NT2/D1 (cell line): Measurements from ENCODE around the gene BBS9.

Experiments
- DNase-seq: peaks from one replicate; pipeline ENCODE4 v3.0.0-alpha.2; 2011; ENCODE audit warnings: low read depth, low spot score
- H3K27me3 ChIP-seq: 2 replicates; pipeline ENCODE4 v1.6.0; 2011; ENCODE audit warnings: mild to moderate bottlenecking; ENCODE audit not compliant: insufficient read length, insufficient read depth
- H3K36me3 ChIP-seq: 2 replicates; pipeline ENCODE4 v1.6.1; 2011; ENCODE audit warnings: mild to moderate bottlenecking, low read length, mixed read lengths; ENCODE audit not compliant: insufficient read depth, insufficient read length
- H3K4me1 ChIP-seq: 2 replicates; pipeline ENCODE4 v1.5.1; 2011; ENCODE audit not compliant: insufficient read depth, insufficient read length
- H3K4me3 ChIP-seq: 2 replicates; pipeline ENCODE4 v1.5.1; 2011; ENCODE audit warnings: low read depth; ENCODE audit not compliant: insufficient read length
- H3K9ac ChIP-seq: 2 replicates; pipeline ENCODE4 v1.6.0; 2011; ENCODE audit warnings: low read depth; ENCODE audit not compliant: insufficient read length
- H3K9me3 ChIP-seq: 2 replicates; pipeline ENCODE4 v1.5.1; 2011; ENCODE audit warnings: mild to moderate bottlenecking, low read length; ENCODE audit not compliant: insufficient read depth
- SUZ12 ChIP-seq: IDR thresholded peaks from 2 replicates; pipeline ENCODE4 v1.6.1; 2011; ENCODE audit not compliant: insufficient read length, insufficient read depth; ENCODE audit errors: extremely low read depth
- YY1 ChIP-seq: IDR thresholded peaks from 2 replicates; pipeline ENCODE4 v1.6.1; 2011; ENCODE audit not compliant: insufficient read length, insufficient read depth
- ZNF274 ChIP-seq: IDR thresholded peaks from 2 replicates; pipeline ENCODE4 v1.6.1; 2011; ENCODE audit warnings: mild to moderate bottlenecking, low read depth, low read length

BBS9 gene

GRCh38 chr7:33627741-33628140 is 498.4 kb downstream of the BBS9 start:
- Histone ChIP-seq H3K9ac (no peak overlapping the region), H3K36me3 (no peaks in the 10 kb centered on the region), H3K27me3 (no peaks in the 10 kb centered on the region), H3K9me3 (peaks cover 12% of the 10 kb centered on the region; the same call in 1 of the 2 replicates), H3K4me3 (no peak overlapping the region), H3K4me1 (no peaks in the 10 kb centered on the region)
- TF ChIP-seq ZNF274, result no peak
- TF ChIP-seq YY1, result no peak
- TF ChIP-seq SUZ12, result no peak
- DNase-seq, result no peak

- H3K36me3 ChIP-seq, result no peaks in the 10 kb centered on the region
- no peak for TF ChIP-seq SUZ12
- TF ChIP-seq ZNF274, result no peak
- no peak for TF ChIP-seq YY1
- H3K27me3 ChIP-seq, result no peaks in the 10 kb centered on the region
- no peak for DNase-seq
- no peak overlapping the region for H3K9ac ChIP-seq
- peaks cover 12% of the 10 kb centered on the region; the same call in 1 of the 2 replicates for H3K9me3 ChIP-seq
- no peak overlapping the region for H3K4me3 ChIP-seq
- no peaks in the 10 kb centered on the region for H3K4me1 ChIP-seq
These were observed 499.5 kb downstream of the BBS9 start for GRCh38 chr7:33628894-33629293.

- no peaks in the 10 kb centered on the region for H3K4me1 ChIP-seq
- no peak for TF ChIP-seq SUZ12
- no peak for TF ChIP-seq YY1
- TF ChIP-seq ZNF274, result no peak
- H3K36me3 ChIP-seq, result no peaks in the 10 kb centered on the region
- H3K27me3 ChIP-seq, result no peaks in the 10 kb centered on the region
- no peak overlapping the region for H3K9ac ChIP-seq
- DNase-seq, result no peak
- no peak overlapping the region for H3K4me3 ChIP-seq
- H3K9me3 ChIP-seq, result peaks cover 12% of the 10 kb centered on the region; the same call in 1 of the 2 replicates
These were observed 501.0 kb downstream of the BBS9 start for GRCh38 chr7:33630359-33630758.

GRCh38 chr7:33632322-33632721 is 503.0 kb downstream of the BBS9 start:
- Histone ChIP-seq H3K4me1 (no peaks in the 10 kb centered on the region), H3K27me3 (no peaks in the 10 kb centered on the region)

GRCh38 chr7:33632840-33633525 is 503.6 kb downstream of the BBS9 start:
- H3K9me3 ChIP-seq, result no peaks in the 10 kb centered on the region
- H3K27me3 ChIP-seq, result no peaks in the 10 kb centered on the region
- no peaks in the 10 kb centered on the region for H3K36me3 ChIP-seq
- H3K4me1 ChIP-seq, result no peaks in the 10 kb centered on the region
- no peak overlapping the region for H3K4me3 ChIP-seq
- no peak for DNase-seq
- no peak for TF ChIP-seq YY1
- no peak for TF ChIP-seq ZNF274
- no peak for TF ChIP-seq SUZ12
- no peak overlapping the region for H3K9ac ChIP-seq

More at GRCh38 chr7:33632322-33632721, 503.0 kb downstream of the BBS9 start:
- H3K9ac ChIP-seq, result no peak overlapping the region
- no peaks in the 10 kb centered on the region for H3K36me3 ChIP-seq
- no peak for DNase-seq
- TF ChIP-seq ZNF274 (no peak), SUZ12 (no peak)
- H3K4me3 ChIP-seq, result no peak overlapping the region
- H3K9me3 ChIP-seq, result 0 out of 2 replicates have a peak, but pooled peaks cover 6% of the 10 kb centered on the region

- DNase-seq, result no peak
- Histone ChIP-seq H3K4me1 (no peaks in the 10 kb centered on the region), H3K36me3 (no peaks in the 10 kb centered on the region), H3K27me3 (no peaks in the 10 kb centered on the region), H3K9ac (no peak overlapping the region), H3K9me3 (no peaks in the 10 kb centered on the region), H3K4me3 (no peak overlapping the region)
- no peak for TF ChIP-seq SUZ12
- TF ChIP-seq YY1, result no peak
- TF ChIP-seq ZNF274, result no peak
These were observed 505.2 kb downstream of the BBS9 start for GRCh38 chr7:33634606-33635005.

GRCh38 chr7:33636359-33636758 is 507.0 kb downstream of the BBS9 start:
- DNase-seq, result no peak
- no peaks in the 10 kb centered on the region for H3K27me3 ChIP-seq
- no peak overlapping the region for H3K9ac ChIP-seq
- H3K4me1 ChIP-seq, result no peaks in the 10 kb centered on the region
- no peak overlapping the region for H3K4me3 ChIP-seq
- TF ChIP-seq ZNF274 (no peak), YY1 (no peak), SUZ12 (no peak)
- no peaks in the 10 kb centered on the region for H3K9me3 ChIP-seq
- no peaks in the 10 kb centered on the region for H3K36me3 ChIP-seq
